Measurements from ENCODE around the gene CARTPT.

The CARTPT gene

GRCh38 chr5:71737931-71738539 is 19.0 kb downstream of the CARTPT start:
- no peak for DNase-seq (ENCODE audit: low read depth in 4 of 4, low spot score in 1 of 4)

- no peak for DNase-seq (ENCODE audit: low read depth in 4 of 4, low spot score in 1 of 4)
Observed at GRCh38 chr5:71738662-71739361, 19.7 kb downstream of the CARTPT start.

DNA sequence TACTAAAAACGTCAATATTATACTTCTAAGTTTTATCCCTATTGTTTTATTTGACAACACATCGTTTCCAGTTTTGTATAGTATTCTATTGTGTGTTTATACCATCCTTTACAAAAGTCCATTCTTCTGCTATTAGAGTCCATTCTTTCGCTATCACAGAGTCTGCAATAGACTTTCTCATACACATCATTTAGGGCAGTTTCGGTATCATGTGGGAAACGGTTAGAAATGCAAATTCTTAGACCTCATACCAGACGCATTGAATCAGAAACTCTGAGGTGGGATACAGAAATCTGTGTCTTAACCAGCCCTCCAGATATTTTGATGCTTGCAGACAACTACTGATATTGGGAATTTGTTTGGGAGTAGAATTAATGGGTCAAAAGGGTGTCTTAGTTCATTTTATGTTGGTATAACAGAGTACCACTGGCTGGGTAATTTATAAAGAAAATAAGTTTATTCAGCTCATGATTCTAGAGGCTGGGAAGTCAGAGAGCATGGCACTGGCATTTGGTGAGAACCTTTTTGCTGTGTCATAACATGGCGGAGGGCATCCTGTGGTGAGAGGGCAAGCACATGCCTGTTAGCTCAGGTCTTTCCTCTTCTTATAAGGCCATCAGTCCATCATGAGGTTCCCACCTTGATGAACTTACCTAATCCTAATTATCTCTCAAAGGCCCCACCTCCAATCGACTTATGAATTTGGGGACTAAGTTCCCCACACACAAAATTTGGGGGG is 21.1 kb downstream of the CARTPT start:
- DNase-seq (ENCODE audit: low read depth in 4 of 4, low spot score in 1 of 4): no peak

DNA sequence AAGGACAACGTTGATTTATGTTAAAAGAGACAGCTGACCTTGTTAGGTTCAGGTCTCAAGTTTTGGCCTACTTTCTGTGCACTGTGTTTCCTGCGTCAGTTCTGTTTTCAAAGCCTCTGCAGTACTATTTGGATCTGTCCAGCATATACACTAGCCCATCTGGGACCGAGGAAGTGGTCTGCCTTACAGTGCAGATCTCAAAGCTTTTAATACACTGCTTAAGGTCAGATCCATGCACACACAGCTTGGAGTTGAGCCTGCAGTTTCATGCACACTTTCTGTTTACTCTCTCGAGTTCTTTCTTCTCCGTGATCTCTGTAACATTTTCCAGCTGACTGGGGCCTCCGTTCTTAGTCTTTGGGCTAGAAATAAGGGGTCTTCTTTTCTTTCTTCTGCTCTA is 24.1 kb downstream of the CARTPT start:
- no peak for DNase-seq (ENCODE audit: low read depth in 4 of 4, low spot score in 1 of 4)

DNA sequence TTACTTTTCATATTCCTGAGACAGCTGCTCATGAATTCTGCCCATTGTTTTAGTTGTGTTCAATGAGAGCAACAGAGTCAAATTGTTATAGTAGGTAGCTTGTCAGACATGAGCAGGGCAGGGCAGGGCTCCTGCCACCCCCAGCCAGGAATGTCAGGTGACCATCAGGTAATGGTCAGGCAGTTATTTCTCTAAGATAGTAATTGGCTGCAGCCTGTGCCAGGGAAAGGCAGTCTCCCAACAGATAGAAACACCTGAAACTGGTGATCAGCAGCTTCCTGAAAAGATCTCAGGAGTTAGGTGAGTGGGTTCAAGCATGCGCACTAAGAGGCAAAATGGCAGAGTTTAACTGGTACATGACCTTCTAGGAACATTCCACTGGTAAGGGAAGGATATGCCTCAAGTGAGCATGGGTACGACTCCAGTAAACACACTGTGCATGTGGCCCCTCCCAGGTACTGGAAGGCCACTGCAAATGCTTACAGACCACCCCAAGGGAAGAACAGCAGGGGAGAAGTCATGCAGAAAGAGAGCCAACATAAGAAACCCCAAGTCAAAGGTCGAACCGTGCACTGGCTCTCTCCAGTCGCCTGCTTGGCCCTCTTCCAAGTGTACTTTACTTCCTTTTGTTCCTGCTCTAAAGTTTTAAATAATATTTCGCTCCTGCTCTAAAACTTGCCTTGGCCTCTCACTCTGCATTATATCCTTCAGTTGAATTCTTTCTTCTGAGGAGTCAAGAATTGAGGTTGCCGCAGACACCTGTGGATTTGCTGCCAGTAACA is 25.1 kb downstream of the CARTPT start:
- DNase-seq (ENCODE audit: low read depth in 4 of 4, low spot score in 1 of 4): no peak

- DNase-seq (ENCODE audit: low read depth in 4 of 4, low spot score in 1 of 4): no peak
Observed at GRCh38 chr5:71747182-71747581, 28.1 kb downstream of the CARTPT start.

DNA sequence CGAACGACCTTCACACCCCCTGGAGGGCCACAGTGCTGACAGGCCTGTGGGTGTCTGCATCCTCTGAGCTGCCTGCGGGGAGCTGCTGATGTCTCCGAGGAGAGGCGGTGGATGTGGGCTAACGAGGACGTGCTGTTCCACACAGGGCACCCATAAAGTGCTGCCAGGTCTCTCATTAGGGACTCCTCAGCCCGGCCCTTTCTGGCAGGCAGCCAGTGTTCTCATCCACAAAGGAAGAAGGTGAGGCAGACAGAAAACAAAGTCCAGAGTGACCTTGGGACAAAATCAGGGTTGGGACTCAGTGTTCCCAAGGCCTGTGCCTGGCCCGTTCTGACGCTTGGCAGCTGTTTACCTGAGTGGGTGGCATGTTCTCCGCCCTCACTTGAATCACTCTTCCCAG is 29.3 kb downstream of the CARTPT start:
- no peak for DNase-seq (ENCODE audit: low read depth in 4 of 4, low spot score in 1 of 4)

GRCh38 chr5:71751422-71751821 is 32.3 kb downstream of the CARTPT start:
- no peak for DNase-seq (ENCODE audit: low read depth in 4 of 4, low spot score in 1 of 4)

GRCh38 chr5:71752441-71753190 is 33.5 kb downstream of the CARTPT start:
- no peak for DNase-seq (ENCODE audit: low read depth in 4 of 4, low spot score in 1 of 4)

GRCh38 chr5:71757590-71758543 is 38.8 kb downstream of the CARTPT start:
- DNase-seq (ENCODE audit: low read depth in 4 of 4, low spot score in 1 of 4): peak in 1 of 4 experiments; percentile 6

DNA sequence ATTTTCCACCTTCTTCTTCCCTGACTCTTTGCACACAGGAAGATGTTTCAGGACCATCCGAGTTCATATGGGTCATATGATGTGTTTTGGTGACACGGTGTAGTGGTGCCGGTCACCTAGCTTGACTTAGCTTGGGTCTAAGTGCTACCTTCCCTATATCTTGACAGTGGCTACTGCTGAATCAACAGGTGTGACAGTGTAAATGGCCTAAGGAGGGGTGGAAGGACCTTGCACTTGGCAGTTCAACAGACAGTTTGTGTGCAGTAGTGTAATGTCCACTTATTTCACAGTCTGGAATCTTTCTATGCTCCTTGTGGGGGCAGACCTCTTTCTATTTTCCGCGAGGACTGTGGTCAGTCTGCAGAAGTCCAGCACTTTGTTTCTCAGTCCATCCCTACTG is 43.8 kb downstream of the CARTPT start:
- DNase-seq (ENCODE audit: low read depth in 4 of 4, low spot score in 1 of 4): no peak

- DNase-seq (ENCODE audit: low read depth in 4 of 4, low spot score in 1 of 4): no peak
Observed at GRCh38 chr5:71767661-71768060, 48.6 kb downstream of the CARTPT start.

DNA sequence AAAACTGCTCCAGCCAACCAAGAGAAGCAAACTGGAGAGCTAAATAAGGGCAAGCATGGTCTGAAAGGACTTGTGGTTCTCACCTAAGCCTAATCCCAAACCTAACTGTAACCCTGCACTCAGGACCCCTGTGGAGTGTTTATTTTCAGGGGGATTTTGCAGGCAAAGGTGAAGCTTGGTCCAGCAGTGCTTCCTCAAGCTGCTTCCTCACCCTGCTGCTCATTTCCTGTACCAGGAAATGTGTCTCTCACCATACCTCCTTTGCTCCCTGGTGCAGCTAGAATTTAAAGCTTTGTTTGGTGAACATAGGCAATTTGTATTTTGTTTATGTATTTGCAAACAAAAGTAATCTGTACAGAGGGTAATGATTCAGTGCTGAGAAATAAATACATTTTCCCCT is 50.2 kb downstream of the CARTPT start:
- no peak for DNase-seq (ENCODE audit: low read depth in 4 of 4, low spot score in 1 of 4)

- DNase-seq (ENCODE audit: low read depth in 4 of 4, low spot score in 1 of 4): no peak
Observed at GRCh38 chr5:71770381-71770780, 51.3 kb downstream of the CARTPT start.
